Measurements from ENCODE around the gene GMDS. TPM values are rescaled to one million over a fixed set of nuclear protein-coding genes. Genes with fewer than 3 reads are reported as not detected.
A peak's percentile ranks its signal among the peaks of the same experiment; 100 is the strongest.

Gene GMDS
- total RNA-seq, 1 experiment from 2014 or later = 31.1 TPM

- Mint-ChIP-seq H3K9me3 (ENCODE audit: unreplicated experiment) (no peaks in the 10 kb centered on the region), H3K4me3 (ENCODE audit: unreplicated experiment) (no peak overlapping the region), H3K27me3 (ENCODE audit: insufficient read depth, unreplicated experiment) (no peaks in the 10 kb centered on the region), H3K27ac (ENCODE audit: unreplicated experiment) (no peak overlapping the region), H3K36me3 (ENCODE audit: insufficient read depth, unreplicated experiment) (no peaks in the 10 kb centered on the region), H3K4me1 (ENCODE audit: low read depth, unreplicated experiment) (peaks cover 8% of the 10 kb centered on the region)
- POLR2A ChIA-PET = no interaction called here
- intact Hi-C loops (cut with micrococcal nuclease; ENCODE audit: unreplicated experiment) = no loop called here
- no peaks in the 10 kb centered on the region for H3K9me3 ChIP-seq
- TF ChIP-seq CTCF (IDR thresholded peaks at IDR 0.05; ENCODE audit: insufficient read depth in 1 of 2, low read depth in 1 of 2, low read length in 1 of 2, severe bottlenecking in 1 of 2, unreplicated experiment in 1 of 2) = no peak
- no peaks in the 10 kb centered on the region for H3K27me3 ChIP-seq (replicated peaks; ENCODE audit: control insufficient read depth, insufficient read depth, low read length)
- peaks cover 34% of the 10 kb centered on the region for H3K4me1 ChIP-seq
- CTCF ChIA-PET = no interaction called here
- no peak overlapping the region for H3K4me3 ChIP-seq (ENCODE audit: low read depth, low read length)
- no TSS peak for BruUV-seq (replicated peaks)
- DNase-seq = no peak
- H3K36me3 ChIP-seq (ENCODE audit: control insufficient read depth, insufficient read depth, low read length) = no peaks in the 10 kb centered on the region
Observed at GRCh38 chr6:1633366-1634021, 611.9 kb downstream of the GMDS start.

- DNase-seq = peak in 1 of 2 experiments; percentile 32
- Mint-ChIP-seq H3K4me3 (ENCODE audit: unreplicated experiment) (no peak overlapping the region), H3K4me1 (ENCODE audit: low read depth, unreplicated experiment) (peaks cover 8% of the 10 kb centered on the region), H3K27ac (ENCODE audit: unreplicated experiment) (no peak overlapping the region), H3K36me3 (ENCODE audit: insufficient read depth, unreplicated experiment) (no peaks in the 10 kb centered on the region), H3K9me3 (ENCODE audit: unreplicated experiment) (no peaks in the 10 kb centered on the region), H3K27me3 (ENCODE audit: insufficient read depth, unreplicated experiment) (no peaks in the 10 kb centered on the region)
- Histone ChIP-seq H3K4me1 (peaks cover 22% of the 10 kb centered on the region), H3K4me3 (ENCODE audit: low read depth, low read length) (no peak overlapping the region), H3K36me3 (ENCODE audit: control insufficient read depth, insufficient read depth, low read length) (no peaks in the 10 kb centered on the region), H3K9me3 (no peaks in the 10 kb centered on the region), H3K27me3 (replicated peaks; ENCODE audit: control insufficient read depth, insufficient read depth, low read length) (no peaks in the 10 kb centered on the region)
- no TSS peak for BruUV-seq (replicated peaks)
- CTCF ChIA-PET = no interaction called here
- intact Hi-C loops (cut with micrococcal nuclease; ENCODE audit: unreplicated experiment) = no loop called here
- no peak for TF ChIP-seq CTCF (IDR thresholded peaks at IDR 0.05; ENCODE audit: insufficient read depth in 1 of 2, low read depth in 1 of 2, low read length in 1 of 2, severe bottlenecking in 1 of 2, unreplicated experiment in 1 of 2)
- POLR2A ChIA-PET = no interaction called here
Observed at GRCh38 chr6:1631251-1631650, 614.2 kb downstream of the GMDS start.

GRCh38 chr6:1630771-1631217 lies 614.6 kb downstream of the GMDS start:
- H3K4me3 Mint-ChIP-seq (ENCODE audit: unreplicated experiment) = no peak overlapping the region
- ChIA-PET CTCF (no interaction called here), POLR2A (no interaction called here)
- H3K27me3 Mint-ChIP-seq (ENCODE audit: insufficient read depth, unreplicated experiment) = no peaks in the 10 kb centered on the region
- peak in 1 of 2 experiments; percentile 66 for DNase-seq
- H3K4me3 ChIP-seq (ENCODE audit: low read depth, low read length) = no peak overlapping the region
- H3K4me1 ChIP-seq = peaks cover 22% of the 10 kb centered on the region
- peaks cover 8% of the 10 kb centered on the region for H3K4me1 Mint-ChIP-seq (ENCODE audit: low read depth, unreplicated experiment)
- H3K9me3 Mint-ChIP-seq (ENCODE audit: unreplicated experiment) = no peaks in the 10 kb centered on the region
- H3K9me3 ChIP-seq = no peaks in the 10 kb centered on the region
- TF ChIP-seq CTCF (IDR thresholded peaks at IDR 0.05; ENCODE audit: insufficient read depth in 1 of 2, low read depth in 1 of 2, low read length in 1 of 2, severe bottlenecking in 1 of 2, unreplicated experiment in 1 of 2) = no peak
- intact Hi-C loops (cut with micrococcal nuclease; ENCODE audit: unreplicated experiment) = no loop called here
- no peaks in the 10 kb centered on the region for H3K36me3 Mint-ChIP-seq (ENCODE audit: insufficient read depth, unreplicated experiment)
- BruUV-seq (replicated peaks) = no TSS peak
- H3K27ac Mint-ChIP-seq (ENCODE audit: unreplicated experiment) = no peak overlapping the region
- no peaks in the 10 kb centered on the region for H3K36me3 ChIP-seq (ENCODE audit: control insufficient read depth, insufficient read depth, low read length)
- no peaks in the 10 kb centered on the region for H3K27me3 ChIP-seq (replicated peaks; ENCODE audit: control insufficient read depth, insufficient read depth, low read length)

Measured in Caco-2 (cell line).